Posterior vena cava (tissue), 2 donors: ENCODE data around the gene H2BW2. TPM values are rescaled to one million over a fixed set of nuclear protein-coding genes. Genes with fewer than 3 reads are reported as not detected.

ENCODE experiments used
- total RNA-seq, 2 donors: library from RNA; stranded (reverse); fragmentation: NEBNext Ultra II Directional; extraction: Animal tissue kit (Norgen Biotek cat#: 25700); gene quantifications; one replicate each; pipeline ENCODE4 v1.2.1, GENCODE V29; 2021
- donor health status: DM: yes; HTN: yes; CAD: no.
- donor health status: DM: yes; HTN: yes; CAD: no.

H2BW2 gene
- total RNA-seq, 2 donors from 2014 or later: not detected

Other genes starting within 250 kb of the H2BW2 start
- gene RAB9B, start 207.7 kb upstream of the H2BW2 start, total RNA-seq: 10 to 100 TPM; 11.8 to 24.7 TPM
- 1 to 10 TPM; 4.9 to 6.5 TPM for gene TMSB15B, start 77.3 kb upstream of the H2BW2 start, total RNA-seq
- not detected for gene H2BW1, start 26.2 kb upstream of the H2BW2 start, total RNA-seq
- gene TMSB15C, start 36.3 kb downstream of the H2BW2 start, total RNA-seq: 1 to 10 TPM; 4.0 to 4.3 TPM
- 1 to 10 TPM; 2.0 to 2.5 TPM for gene ZCCHC18, start 72.6 kb downstream of the H2BW2 start, total RNA-seq
- 1 to 10 TPM; 8.2 to 9.1 TPM for gene SLC25A53, start 117.1 kb downstream of the H2BW2 start, total RNA-seq
- 10 to 100 TPM; 13.9 to 18.5 TPM for gene FAM199X, start 126.5 kb downstream of the H2BW2 start, total RNA-seq
- not detected for gene ESX1, start 215.0 kb downstream of the H2BW2 start, total RNA-seq